Activated effector memory CD4-positive, alpha-beta T cell treated with Interleukin-2 at 50 U/mL for 16 hours (primary cell): ENCODE data around the gene SLC26A9.
A peak's percentile ranks its signal among the peaks of the same experiment; 100 is the strongest.

ENCODE experiments used
- DNase-seq: peaks from one replicate; pipeline ENCODE4 v3.0.0-alpha.2; 2020

SLC26A9 gene, protein sequence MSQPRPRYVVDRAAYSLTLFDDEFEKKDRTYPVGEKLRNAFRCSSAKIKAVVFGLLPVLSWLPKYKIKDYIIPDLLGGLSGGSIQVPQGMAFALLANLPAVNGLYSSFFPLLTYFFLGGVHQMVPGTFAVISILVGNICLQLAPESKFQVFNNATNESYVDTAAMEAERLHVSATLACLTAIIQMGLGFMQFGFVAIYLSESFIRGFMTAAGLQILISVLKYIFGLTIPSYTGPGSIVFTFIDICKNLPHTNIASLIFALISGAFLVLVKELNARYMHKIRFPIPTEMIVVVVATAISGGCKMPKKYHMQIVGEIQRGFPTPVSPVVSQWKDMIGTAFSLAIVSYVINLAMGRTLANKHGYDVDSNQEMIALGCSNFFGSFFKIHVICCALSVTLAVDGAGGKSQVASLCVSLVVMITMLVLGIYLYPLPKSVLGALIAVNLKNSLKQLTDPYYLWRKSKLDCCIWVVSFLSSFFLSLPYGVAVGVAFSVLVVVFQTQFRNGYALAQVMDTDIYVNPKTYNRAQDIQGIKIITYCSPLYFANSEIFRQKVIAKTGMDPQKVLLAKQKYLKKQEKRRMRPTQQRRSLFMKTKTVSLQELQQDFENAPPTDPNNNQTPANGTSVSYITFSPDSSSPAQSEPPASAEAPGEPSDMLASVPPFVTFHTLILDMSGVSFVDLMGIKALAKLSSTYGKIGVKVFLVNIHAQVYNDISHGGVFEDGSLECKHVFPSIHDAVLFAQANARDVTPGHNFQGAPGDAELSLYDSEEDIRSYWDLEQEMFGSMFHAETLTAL

GRCh38 chr1:205943245-205943644, at the start of gene SLC26A9:
SLC26A9 (minus strand) TSS chr1:205943456; CDS start chr1:205935820, 7,636 bp downstream.
- DNase-seq = no peak

- DNase-seq = no peak
Observed at GRCh38 chr1:205992218-205992882, 49.1 kb upstream of the SLC26A9 start.

- DNase-seq = no peak
Observed at GRCh38 chr1:205991237-205991636, 48.0 kb upstream of the SLC26A9 start.

GRCh38 chr1:205990226-205990625, 47.0 kb upstream of the SLC26A9 start:
- no peak for DNase-seq

DNA sequence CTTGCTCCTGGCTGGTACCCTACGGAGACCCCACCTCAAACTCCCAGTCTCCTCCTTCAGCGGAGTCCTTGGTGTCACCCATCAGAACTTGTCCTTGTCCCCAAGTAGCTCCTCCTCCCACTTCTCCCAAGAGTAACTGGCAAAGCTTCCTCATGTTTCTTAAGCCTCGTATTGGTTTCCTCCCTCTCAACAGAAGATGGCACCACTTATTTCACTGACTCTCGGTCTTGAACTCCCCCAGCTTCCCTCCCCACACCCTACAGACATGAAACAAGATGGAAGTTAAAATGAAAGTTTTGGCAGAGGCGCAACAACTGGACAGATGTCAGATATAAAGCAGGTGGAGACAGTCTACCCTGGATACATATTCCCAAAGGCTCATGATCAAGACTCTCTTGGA, 46.5 kb upstream of the SLC26A9 start:
- DNase-seq = no peak

- no peak for DNase-seq
Observed at GRCh38 chr1:205988585-205988995, 45.3 kb upstream of the SLC26A9 start.

- no peak for DNase-seq
Observed at GRCh38 chr1:205986861-205987260, 43.6 kb upstream of the SLC26A9 start.

GRCh38 chr1:205986292-205986691, 43.0 kb upstream of the SLC26A9 start:
- no peak for DNase-seq

DNA sequence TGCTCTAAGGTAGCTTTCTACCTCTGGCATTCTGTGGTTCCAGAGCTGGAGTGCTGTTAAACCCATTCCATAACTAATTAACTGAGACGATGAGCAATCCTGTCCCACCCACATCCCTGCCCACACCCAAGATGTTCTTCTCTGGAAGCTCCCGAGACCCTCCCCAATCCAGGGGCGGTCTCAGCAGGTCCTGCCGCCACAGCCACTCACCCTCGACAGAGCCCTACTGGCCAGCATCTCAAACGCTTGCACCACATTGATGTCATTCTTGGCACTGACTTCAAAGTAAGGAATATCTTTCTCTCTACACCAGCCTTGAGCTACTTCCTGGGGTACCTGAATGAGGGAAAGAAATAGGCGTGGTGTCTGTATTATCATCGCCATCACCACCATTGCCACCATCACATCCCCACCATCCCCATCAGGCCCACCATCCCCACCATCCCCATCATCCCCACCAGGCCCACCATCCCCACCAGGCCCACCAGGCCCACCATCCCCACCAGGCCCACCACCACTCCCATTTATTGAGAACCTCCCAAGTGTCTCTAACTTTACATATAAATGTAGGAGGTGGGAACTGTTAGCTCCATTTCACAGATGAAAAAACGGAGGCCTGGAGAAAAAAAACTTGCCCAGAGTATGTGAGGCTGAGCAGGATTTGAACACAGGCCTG, 42.2 kb upstream of the SLC26A9 start:
- no peak for DNase-seq

DNA sequence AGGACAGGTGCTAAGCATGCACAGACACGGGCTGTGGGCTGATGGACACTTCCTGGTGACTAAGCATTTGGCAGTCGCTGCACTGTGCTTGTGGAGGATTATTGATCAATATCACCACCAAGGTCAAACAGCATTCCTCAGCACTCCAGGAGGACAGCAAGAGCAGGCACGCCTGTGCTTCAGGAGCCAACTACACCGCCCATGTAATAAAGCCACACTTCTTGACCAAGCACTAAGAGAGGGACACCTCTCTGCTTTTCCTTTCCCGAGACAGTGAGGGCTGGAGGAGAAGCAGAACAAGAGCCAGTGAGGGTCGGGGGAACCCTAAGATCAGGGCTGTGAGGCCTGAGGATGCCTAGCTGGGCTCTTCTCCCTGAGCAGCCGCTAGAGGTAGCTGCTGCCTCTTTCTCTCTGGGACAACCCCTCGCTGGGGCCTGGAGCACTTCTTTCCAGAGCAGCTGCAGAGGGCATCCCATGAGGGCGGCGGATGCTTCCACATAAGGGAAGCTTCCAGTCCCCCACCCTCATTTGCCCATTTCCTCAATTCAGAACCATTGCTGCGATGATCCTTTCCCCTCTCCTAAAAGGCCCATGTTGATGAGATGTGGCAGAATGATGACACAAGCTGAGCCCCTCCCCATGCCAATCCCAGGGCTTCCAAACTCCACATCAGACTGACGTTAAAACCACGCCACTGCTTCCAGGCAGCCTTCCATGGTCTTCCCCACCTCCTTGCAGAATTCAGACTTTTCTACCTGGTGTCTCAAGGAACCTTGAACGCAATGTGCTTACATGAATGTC, 40.9 kb upstream of the SLC26A9 start:
- DNase-seq = no peak

DNA sequence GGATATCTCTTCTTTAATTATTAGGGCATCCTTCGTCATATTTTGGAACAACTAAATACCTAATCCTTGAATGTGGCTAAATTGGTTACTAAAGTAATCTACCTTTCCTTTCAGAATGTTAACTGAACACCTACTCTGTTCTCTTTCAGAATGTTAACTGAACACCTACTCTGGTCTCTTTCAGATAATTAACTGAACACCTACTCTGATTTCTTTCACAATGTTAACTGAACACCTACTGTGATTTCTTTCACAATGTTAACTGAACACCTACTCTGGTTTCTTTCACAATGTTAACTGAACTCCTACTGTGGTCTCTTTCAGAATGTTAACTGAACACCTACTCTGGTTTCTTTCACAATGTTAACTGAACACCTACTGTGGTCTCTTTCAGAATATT, 38.0 kb upstream of the SLC26A9 start:
- no peak for DNase-seq

- DNase-seq = no peak
Observed at GRCh38 chr1:205980237-205980870, 37.1 kb upstream of the SLC26A9 start.

- DNase-seq = no peak
Observed at GRCh38 chr1:205979301-205979700, 36.0 kb upstream of the SLC26A9 start.

DNA sequence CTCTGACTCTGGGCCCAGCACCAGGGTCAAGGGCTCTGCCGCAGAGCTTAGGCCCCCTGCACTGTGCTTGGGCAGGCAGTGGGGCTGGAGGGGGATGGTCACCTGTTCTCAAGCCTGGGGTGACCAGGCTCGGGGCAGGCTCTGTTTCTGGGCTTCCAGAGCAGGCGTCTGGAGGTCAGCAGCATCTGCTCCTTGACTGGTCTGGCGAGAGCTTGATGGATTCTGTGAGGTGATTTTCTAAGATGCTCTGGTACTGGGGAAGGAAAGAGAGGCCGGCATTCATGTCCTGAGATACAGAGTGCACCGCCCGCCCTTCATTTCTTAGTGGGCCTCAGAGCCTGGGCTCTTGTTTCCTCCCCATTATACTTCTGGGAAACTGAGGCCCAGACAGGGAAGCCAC, 35.4 kb upstream of the SLC26A9 start:
- no peak for DNase-seq

GRCh38 chr1:205977402-205978014, 34.3 kb upstream of the SLC26A9 start:
- DNase-seq = peak; percentile 54

DNA sequence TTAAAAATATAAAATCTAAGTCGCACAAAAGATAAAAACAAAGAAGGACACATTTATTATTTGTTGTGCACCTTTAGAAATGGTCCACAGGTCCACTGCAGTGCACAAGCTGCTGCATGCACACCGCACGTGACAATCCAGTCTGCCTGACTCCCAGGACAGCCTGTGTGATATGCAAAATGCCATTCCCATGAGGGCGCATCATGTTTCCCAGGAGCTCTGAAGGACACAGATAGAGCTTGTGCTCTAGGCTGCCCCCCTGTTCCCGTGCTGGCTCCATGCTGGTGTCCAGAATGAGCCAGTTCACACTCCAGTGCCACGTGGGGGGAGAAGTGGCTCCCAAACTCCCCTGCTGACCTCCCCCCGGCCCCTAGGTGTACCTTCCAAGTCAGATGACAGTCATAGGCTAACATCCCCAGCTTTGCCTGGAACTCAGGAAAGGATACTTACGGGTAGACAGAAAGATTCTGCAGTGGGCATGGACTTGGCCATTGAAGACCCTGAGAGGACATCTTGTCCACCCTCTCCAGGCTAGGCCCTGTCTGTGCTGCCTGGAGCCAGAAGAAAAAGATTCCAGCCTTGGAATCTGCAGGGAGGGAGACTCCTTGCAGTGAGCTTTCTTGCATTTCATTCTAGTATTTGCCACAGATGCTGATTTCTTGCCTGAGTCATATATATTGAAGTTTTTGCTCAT, 33.6 kb upstream of the SLC26A9 start:
- no peak for DNase-seq

DNA sequence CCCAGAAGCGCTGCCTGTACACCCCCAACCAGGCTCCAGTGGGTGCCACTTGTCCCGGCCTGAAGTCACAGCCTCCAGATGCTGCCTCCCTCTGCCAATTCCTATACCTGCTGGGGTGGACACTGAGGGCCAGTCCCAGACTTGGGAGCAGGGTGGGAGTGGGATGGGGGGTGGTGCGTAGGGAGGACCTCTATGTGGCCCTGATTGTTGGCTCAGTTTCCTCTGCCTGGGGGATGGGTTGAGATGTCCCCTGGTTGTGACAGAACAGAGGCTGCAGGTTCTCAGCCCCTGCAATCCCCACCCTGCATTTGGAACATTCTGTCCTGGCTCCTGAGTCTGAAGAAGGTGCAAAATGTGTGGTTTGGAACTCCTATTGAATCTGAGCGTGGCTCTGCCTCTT, 32.8 kb upstream of the SLC26A9 start:
- no peak for DNase-seq

DNA sequence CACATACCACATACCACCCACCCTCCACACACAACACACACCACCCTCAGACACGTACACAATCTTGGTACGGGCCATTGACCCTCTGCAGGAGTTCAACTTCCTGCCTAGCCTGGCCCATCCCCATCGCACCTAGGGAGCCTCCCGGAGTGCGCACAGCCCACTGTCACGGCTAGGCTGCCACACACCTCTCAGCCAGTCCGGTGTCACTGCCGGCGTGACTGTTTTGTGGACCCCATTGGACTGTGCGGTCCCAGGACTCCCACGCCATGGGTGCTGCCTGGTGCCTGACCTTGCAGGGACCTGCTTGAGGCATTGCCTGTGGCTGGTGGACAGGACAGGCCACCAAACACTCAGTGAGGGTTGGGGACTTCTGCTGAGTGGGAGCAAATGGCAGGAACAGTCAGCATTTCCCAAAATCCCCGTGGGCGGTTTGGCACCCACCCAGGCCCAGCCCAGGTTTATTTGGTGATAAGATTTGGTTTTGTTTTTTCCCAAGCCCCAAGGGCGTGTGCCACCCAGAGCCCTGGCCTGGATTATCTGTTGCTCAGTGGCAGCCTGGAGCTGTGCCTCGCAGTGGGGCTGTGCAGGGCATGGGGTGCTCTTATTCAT, 32.2 kb upstream of the SLC26A9 start:
- DNase-seq = no peak

GRCh38 chr1:205974712-205975111, 31.5 kb upstream of the SLC26A9 start:
- DNase-seq = no peak
